CD14-positive monocyte (primary cell): ENCODE results near the gene PLCB2. TPM values are rescaled to one million over a fixed set of nuclear protein-coding genes. Genes with fewer than 3 reads are reported as not detected.
A peak's percentile ranks its signal among the peaks of the same experiment; 100 is the strongest.

Experiments used
- DNase-seq, 3 donors: peaks; one replicate each; pipeline ENCODE4 v3.0.0-alpha.2; 2011 to 2022
- H2AFZ ChIP-seq: 2 replicates; pipeline ENCODE4 v1.6.0; 2012; ENCODE audit warnings: mild to moderate bottlenecking, low read depth, low read length, inconsistent platforms; ENCODE audit not compliant: insufficient read depth, poor library complexity, severe bottlenecking
- H3K27ac ChIP-seq, 2 donors: 1 replicate in 1 of 2; 2 replicates in 1 of 2; pipeline ENCODE4 v1.5.1; 2012 to 2013; ENCODE audit warnings: low read length in 2 of 2, control low read depth in 1 of 2, inconsistent platforms in 1 of 2, low read depth in 1 of 2, mild to moderate bottlenecking in 1 of 2
- H3K27me3 ChIP-seq, 2 donors: one replicate each; pipeline versions ENCODE4 v1.6.0 to v1.6.1; 2011 to 2013; ENCODE audit warnings: low read length in 2 of 2; ENCODE audit not compliant: control insufficient read depth in 2 of 2, insufficient read depth in 2 of 2
- H3K36me3 ChIP-seq, 2 donors: replicated peaks in 1 of 2; 1 replicate in 1 of 2; 2 replicates in 1 of 2; pipeline versions ENCODE4 v1.5.1 to v1.6.1; 2012 to 2013; ENCODE audit warnings: low read length in 2 of 2, control low read depth in 1 of 2, inconsistent platforms in 1 of 2, mild to moderate bottlenecking in 1 of 2; ENCODE audit not compliant: insufficient read depth in 2 of 2, control insufficient read depth in 1 of 2
- H3K4me1 ChIP-seq, 2 donors: 1 replicate in 1 of 2; 2 replicates in 1 of 2; pipeline versions ENCODE4 v1.5.1 to v1.6.1; 2012 to 2013; ENCODE audit warnings: low read length in 2 of 2, control low read depth in 1 of 2, inconsistent platforms in 1 of 2, mild to moderate bottlenecking in 1 of 2, moderate library complexity in 1 of 2; ENCODE audit not compliant: insufficient read depth in 2 of 2, control insufficient read depth in 1 of 2
- H3K4me2 ChIP-seq: replicated peaks from 2 replicates; pipeline ENCODE3; 2012; ENCODE audit warnings: low read length, moderate library complexity, mild to moderate bottlenecking; ENCODE audit not compliant: poor library complexity, severe bottlenecking; ENCODE audit errors: extremely low read depth
- H3K4me3 ChIP-seq, 3 experiments: fragments of 200-600 bp in 1 of 3; sonication (generic) in 1 of 3; replicated peaks in 1 of 3; 1 replicate in 2 of 3; 2 replicates in 1 of 3; pipeline ENCODE4 v1.5.1; 2011 to 2013; ENCODE audit warnings: low read length in 3 of 3, mild to moderate bottlenecking in 3 of 3, control low read depth in 2 of 3, low read depth in 2 of 3, inconsistent platforms in 1 of 3, moderate library complexity in 1 of 3
- H3K79me2 ChIP-seq: 2 replicates; pipeline ENCODE4 v1.6.0; 2012; ENCODE audit warnings: mild to moderate bottlenecking, control low read depth, inconsistent platforms, low read length, moderate library complexity; ENCODE audit not compliant: insufficient read depth
- H3K9ac ChIP-seq: 2 replicates; pipeline ENCODE4 v1.6.0; 2017; ENCODE audit warnings: low read length, mild to moderate bottlenecking; ENCODE audit not compliant: insufficient read depth, poor library complexity, severe bottlenecking
- H3K9me3 ChIP-seq, 2 donors: replicated peaks in 1 of 2; 1 replicate in 1 of 2; 2 replicates in 1 of 2; pipeline versions ENCODE4 v1.5.1 to v1.6.1; 2012 to 2013; ENCODE audit warnings: low read length in 2 of 2, control low read depth in 1 of 2; ENCODE audit not compliant: control insufficient read depth in 1 of 2, insufficient read depth in 1 of 2
- H4K20me1 ChIP-seq: 2 replicates; pipeline ENCODE4 v1.6.0; 2012; ENCODE audit warnings: mild to moderate bottlenecking, low read length, control low read depth, moderate library complexity; ENCODE audit not compliant: insufficient read depth
- H3K27ac Mint-ChIP-seq, 7 donors: one replicate each; pipeline ENCODE4 v1.8.0; 2020; ENCODE audit warnings: mild to moderate bottlenecking in 7 of 7, mixed read lengths in 7 of 7, moderate library complexity in 6 of 7, inconsistent platforms in 2 of 7
- H3K27me3 Mint-ChIP-seq, 3 donors: one replicate each; pipeline ENCODE4 v1.8.0; 2021 to 2022; ENCODE audit warnings: low read depth in 3 of 3, mild to moderate bottlenecking in 3 of 3, mixed read lengths in 3 of 3, moderate library complexity in 3 of 3, inconsistent platforms in 1 of 3
- H3K36me3 Mint-ChIP-seq, 2 donors: one replicate each; pipeline ENCODE4 v1.8.0; 2020; ENCODE audit warnings: mixed read lengths in 2 of 2, inconsistent platforms in 1 of 2, mild to moderate bottlenecking in 1 of 2
- H3K4me1 Mint-ChIP-seq: one replicate; pipeline ENCODE4 v1.8.0; 2020; ENCODE audit warnings: mild to moderate bottlenecking, mixed read lengths
- H3K4me3 Mint-ChIP-seq, 2 donors: one replicate each; pipeline ENCODE4 v1.8.0; 2020; ENCODE audit warnings: mild to moderate bottlenecking in 2 of 2, mixed read lengths in 2 of 2, moderate library complexity in 1 of 2
- H3K9me3 Mint-ChIP-seq, 7 donors: one replicate each; pipeline ENCODE4 v1.8.0; 2020 to 2022; ENCODE audit warnings: mixed read lengths in 7 of 7, mild to moderate bottlenecking in 6 of 7, moderate library complexity in 6 of 7, inconsistent platforms in 2 of 7
- CTCF ChIP-seq: fragments of 200-600 bp; IDR thresholded peaks from one replicate; pipeline ENCODE4 v1.8.0; 2022; ENCODE audit warnings: antibody characterized with exemption, mild to moderate bottlenecking
- WGBS: methylation state at CpG from one replicate; pipeline ENCODE4 v1.1.5; 2013; ENCODE audit warnings: missing lambda C conversion rate; ENCODE audit not compliant: insufficient coverage; 5-methylcytosine and 5-hydroxymethylcytosine counted together
- intact Hi-C, 2 donors: fragments of 100-400 bp; cut with micrococcal nuclease; formaldehyde crosslinking; loops; one replicate each; pipeline versions ENCODE4 v1.15.0 to v1.15.1; 2023
- polyA plus RNA-seq, 3 donors: library from polyadenylated mRNA; depleted of rRNA in 1 of 3; unstranded in 2 of 3; stranded (reverse) in 1 of 3; fragments of 300-500 nt in 2 of 3; fragments of >200 nt in 1 of 3; fragmentation: Illumina TruSeq in 2 of 3; gene quantifications; 1 replicate in 2 of 3; 2 replicates in 1 of 3; pipeline ENCODE4 v1.2.3, GENCODE V29; 2012 to 2021

The PLCB2 gene
- polyA plus RNA-seq, 3 donors, result 56.5 to 1,191 (median 74.5) TPM

GRCh38 chr15:40282147-40282868, 25.4 kb downstream of the PLCB2 start:
- Histone ChIP-seq H4K20me1 (peaks cover 41% of the 10 kb centered on the region), H3K27me3 (peaks cover 9 to 33% of the 10 kb centered on the region in 2 donors), H2AFZ (peak overlapping the region; percentile 90), H3K9ac (peak overlapping the region; percentile 30), H3K9me3 (no peaks in the 10 kb centered on the region), H3K4me3 (peak overlapping the region; percentile 27 to 82 (median 49)), H3K79me2 (no peaks in the 10 kb centered on the region), H3K4me1 (peaks cover 50 to 79% of the 10 kb centered on the region in 2 donors), H3K36me3 (peaks cover 12 to 25% of the 10 kb centered on the region in 2 donors), H3K27ac (no peak overlapping the region), H3K4me2 (peak overlapping the region; percentile 97)
- Mint-ChIP-seq H3K4me3 (peak overlapping the region; percentile 73 to 84), H3K36me3 (peaks cover 18 to 34% of the 10 kb centered on the region in 2 donors), H3K4me1 (peaks cover 53% of the 10 kb centered on the region), H3K27ac (no peak overlapping the region), H3K27me3 (peaks cover 36 to 60% (median 42%) of the 10 kb centered on the region in 3 donors), H3K9me3 (peaks cover 0 to 10% (median 0%) of the 10 kb centered on the region in 7 donors)
- intact Hi-C loops, result loop anchor here in 1 of 2 donors (5.0 kb wide), 1 partner anchor 55 kb away; no protein-coding TSS in a partner anchor
- WGBS, result under 1% methylated on average over 91 of the region's 92 CpGs
- TF ChIP-seq CTCF, result peak; percentile 83
- peak in 2 of 3 donors; percentile 37 to 47 for DNase-seq

GRCh38 chr15:40281801-40282146, 26.0 kb downstream of the PLCB2 start:
- no peaks in the 10 kb centered on the region for H3K79me2 ChIP-seq
- H2AFZ ChIP-seq, result peak overlapping the region; percentile 90
- peaks cover 9 to 33% of the 10 kb centered on the region in 2 donors for H3K27me3 ChIP-seq
- Mint-ChIP-seq H3K9me3 (peaks cover 0 to 10% (median 0%) of the 10 kb centered on the region in 7 donors), H3K27ac (no peak overlapping the region), H3K4me3 (peak overlapping the region in 1 of 2 donors; percentile 84), H3K27me3 (peaks cover 36 to 60% (median 45%) of the 10 kb centered on the region in 3 donors), H3K36me3 (peaks cover 13 to 29% of the 10 kb centered on the region in 2 donors), H3K4me1 (peaks cover 56% of the 10 kb centered on the region)
- TF ChIP-seq CTCF, result no peak
- H3K9ac ChIP-seq, result peak overlapping the region; percentile 30
- WGBS, result 15% methylated on average over 51 of the region's 51 CpGs
- DNase-seq, result no peak
- H3K4me1 ChIP-seq, result peaks cover 55 to 81% of the 10 kb centered on the region in 2 donors
- H3K4me3 ChIP-seq, result peak overlapping the region in 1 of 3 experiments; percentile 82
- intact Hi-C loops, result loop anchor here in 1 of 2 donors (5.0 kb wide), 1 partner anchor 56 kb away; no protein-coding TSS in a partner anchor
- H3K9me3 ChIP-seq, result no peaks in the 10 kb centered on the region
- H4K20me1 ChIP-seq, result peaks cover 36% of the 10 kb centered on the region
- peak overlapping the region; percentile 97 for H3K4me2 ChIP-seq
- no peak overlapping the region for H3K27ac ChIP-seq
- H3K36me3 ChIP-seq, result peaks cover 6 to 20% of the 10 kb centered on the region in 2 donors
